Measurements from ENCODE around the gene SEL1L. TPM values are rescaled to one million over a fixed set of nuclear protein-coding genes. Genes with fewer than 3 reads are reported as not detected.
A peak's percentile ranks its signal among the peaks of the same experiment; 100 is the strongest.
"Not testable (repeated sequence)": the region's sequence is repeated elsewhere in the genome, so short reads cannot be mapped to it uniquely, and the experiment has no call there.

Gene SEL1L
- total RNA-seq, 1 experiment from 2014 or later = 26.7 TPM

- H3K4me3 ChIP-seq; H3K27me3 ChIP-seq; H3K36me3 ChIP-seq; H3K4me1 ChIP-seq; H3K9me3 ChIP-seq (replicated peaks); H3K27ac ChIP-seq; DNase-seq: not testable (repeated sequence)
Measured at GRCh38 chr14:81541206-81541605, 7.6 kb upstream of the SEL1L start.

GRCh38 chr14:81537193-81537592 is 3.5 kb upstream of the SEL1L start:
- Histone ChIP-seq H3K27me3 (no peaks in the 10 kb centered on the region), H3K9me3 (replicated peaks) (no peaks in the 10 kb centered on the region), H3K27ac (no peak overlapping the region), H3K4me3 (no peak overlapping the region), H3K36me3 (no peaks in the 10 kb centered on the region), H3K4me1 (peaks cover 4% of the 10 kb centered on the region; the same call in 1 of the 2 replicates)
- no peak for DNase-seq

- Histone ChIP-seq H3K36me3 (no peaks in the 10 kb centered on the region), H3K4me1 (peaks cover 4% of the 10 kb centered on the region; the same call in 1 of the 2 replicates)
- no peak for DNase-seq
Measured at GRCh38 chr14:81536241-81536771, 2.7 kb upstream of the SEL1L start.

GRCh38 chr14:81535396-81536164 is 1.9 kb upstream of the SEL1L start:
- H3K36me3 ChIP-seq = no peaks in the 10 kb centered on the region
- H3K4me3 ChIP-seq = no peak overlapping the region
- H3K4me1 ChIP-seq = peaks cover 4% of the 10 kb centered on the region; the same call in 1 of the 2 replicates
- no peak for DNase-seq
- no peaks in the 10 kb centered on the region for H3K9me3 ChIP-seq (replicated peaks)
- H3K27ac ChIP-seq = no peak overlapping the region
- H3K27me3 ChIP-seq = no peaks in the 10 kb centered on the region

More at GRCh38 chr14:81536241-81536771, 2.7 kb upstream of the SEL1L start:
- Histone ChIP-seq H3K4me3 (no peak overlapping the region), H3K27ac (no peak overlapping the region), H3K9me3 (replicated peaks) (no peaks in the 10 kb centered on the region), H3K27me3 (no peaks in the 10 kb centered on the region)

GRCh38 chr14:81534510-81535074 is 939 bp upstream of the SEL1L start:
- Histone ChIP-seq H3K4me3 (peak overlapping the region; percentile 34), H3K4me1 (peaks cover 4% of the 10 kb centered on the region; the same call in 1 of the 2 replicates), H3K27me3 (no peaks in the 10 kb centered on the region), H3K27ac (no peak overlapping the region), H3K9me3 (replicated peaks) (no peaks in the 10 kb centered on the region), H3K36me3 (no peaks in the 10 kb centered on the region)
- DNase-seq = no peak

DNA sequence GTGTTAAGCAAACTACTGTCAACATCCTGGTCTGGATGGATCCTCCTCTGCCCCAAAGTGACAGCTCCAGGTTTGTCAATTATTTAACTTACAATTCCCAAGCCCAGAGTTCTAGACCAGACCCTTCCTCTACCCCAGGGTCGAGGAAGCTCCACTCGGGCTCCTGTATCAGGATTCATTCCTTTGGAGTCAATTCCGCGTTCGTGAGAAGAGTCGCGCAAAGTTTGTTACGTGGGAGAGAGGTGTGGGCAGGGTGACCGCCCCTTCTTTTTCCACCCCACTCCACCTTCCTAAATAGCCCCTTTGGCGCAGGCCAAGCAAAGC is 479 bp downstream of the SEL1L start:
- H3K27ac ChIP-seq = no peak overlapping the region
- DNase-seq = no peak
- H3K4me3 ChIP-seq = peak overlapping the region; percentile 85
- peaks cover 4% of the 10 kb centered on the region; the same call in 1 of the 2 replicates for H3K4me1 ChIP-seq
- H3K27me3 ChIP-seq = no peaks in the 10 kb centered on the region
- H3K36me3 ChIP-seq = no peaks in the 10 kb centered on the region
- no peaks in the 10 kb centered on the region for H3K9me3 ChIP-seq (replicated peaks)

- no peak for DNase-seq
- Histone ChIP-seq H3K4me1 (peaks cover 4% of the 10 kb centered on the region; the same call in 1 of the 2 replicates), H3K9me3 (replicated peaks) (no peaks in the 10 kb centered on the region), H3K27me3 (no peaks in the 10 kb centered on the region), H3K27ac (no peak overlapping the region), H3K36me3 (0 out of 2 replicates have a peak, but pooled peaks cover 9% of the 10 kb centered on the region), H3K4me3 (no peak overlapping the region)
Measured at GRCh38 chr14:81529391-81529790, 4.3 kb downstream of the SEL1L start.

DNA sequence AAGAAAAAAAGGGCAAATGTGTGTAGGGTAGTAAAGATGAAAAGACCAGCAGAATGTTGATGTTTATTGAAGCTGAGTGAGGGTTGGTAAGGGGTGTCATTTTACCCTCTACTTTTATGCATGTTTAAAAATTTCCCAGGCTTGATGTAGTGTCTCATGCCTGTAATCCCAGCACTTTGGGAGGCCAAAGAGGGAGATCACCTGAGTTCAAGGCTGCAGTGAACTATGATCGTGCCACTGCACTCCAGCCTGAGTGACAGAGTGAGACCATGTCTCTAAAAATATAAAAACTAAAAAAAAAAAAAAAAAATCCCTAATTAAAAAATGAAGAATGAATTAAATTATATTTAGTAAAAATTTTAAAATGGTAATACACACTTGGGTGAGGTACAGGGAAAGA is 8.5 kb downstream of the SEL1L start:
- Histone ChIP-seq H3K9me3 (replicated peaks) (no peaks in the 10 kb centered on the region), H3K4me3 (no peak overlapping the region), H3K4me1 (no peaks in the 10 kb centered on the region), H3K36me3 (peaks cover 14% of the 10 kb centered on the region), H3K27ac (no peak overlapping the region), H3K27me3 (no peaks in the 10 kb centered on the region)
- no peak for DNase-seq

- no peaks in the 10 kb centered on the region for H3K9me3 ChIP-seq (replicated peaks)
- H3K36me3 ChIP-seq = peaks cover 14% of the 10 kb centered on the region
- no peaks in the 10 kb centered on the region for H3K27me3 ChIP-seq
- DNase-seq = no peak
- H3K27ac ChIP-seq = no peak overlapping the region
- H3K4me1 ChIP-seq = no peaks in the 10 kb centered on the region
- no peak overlapping the region for H3K4me3 ChIP-seq
Measured at GRCh38 chr14:81523616-81524015, 10.0 kb downstream of the SEL1L start.

DNA sequence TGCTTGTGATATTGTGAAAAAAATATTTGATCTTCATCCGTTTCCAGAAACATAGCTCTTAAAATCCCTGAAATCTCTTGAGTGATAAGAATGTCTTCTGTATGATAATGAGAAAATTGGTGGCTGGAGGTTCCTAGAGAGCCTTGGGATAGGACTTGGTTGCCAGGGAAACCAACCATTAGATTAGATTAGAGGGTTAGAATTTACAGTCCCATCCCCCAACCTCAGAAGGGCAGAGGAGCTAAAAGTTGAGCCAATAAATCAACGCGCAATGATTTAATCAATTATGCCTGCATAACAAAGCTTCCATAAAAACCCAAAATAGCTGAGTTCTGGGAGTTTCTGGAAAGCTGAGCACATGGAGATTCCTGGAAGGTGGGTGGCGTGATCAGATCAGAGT is 10.6 kb downstream of the SEL1L start:
- no peak overlapping the region for H3K4me3 ChIP-seq

GRCh38 chr14:81521356-81521755 is 12.3 kb downstream of the SEL1L start:
- no peak for DNase-seq
- Histone ChIP-seq H3K27ac (no peak overlapping the region), H3K9me3 (replicated peaks) (no peaks in the 10 kb centered on the region), H3K36me3 (peaks cover 10% of the 10 kb centered on the region), H3K4me3 (no peak overlapping the region), H3K4me1 (no peaks in the 10 kb centered on the region), H3K27me3 (no peaks in the 10 kb centered on the region)

More for the DNA sequence above, 10.6 kb downstream of the SEL1L start:
- Histone ChIP-seq H3K36me3 (peaks cover 14% of the 10 kb centered on the region), H3K4me1 (no peaks in the 10 kb centered on the region), H3K27ac (no peak overlapping the region), H3K27me3 (no peaks in the 10 kb centered on the region), H3K9me3 (replicated peaks) (no peaks in the 10 kb centered on the region)
- no peak for DNase-seq

GRCh38 chr14:81519200-81520011 is 14.2 kb downstream of the SEL1L start:
- DNase-seq = no peak
- Histone ChIP-seq H3K4me3 (no peak overlapping the region), H3K36me3 (peaks cover 5% of the 10 kb centered on the region), H3K27ac (no peak overlapping the region), H3K4me1 (no peaks in the 10 kb centered on the region), H3K27me3 (no peaks in the 10 kb centered on the region), H3K9me3 (replicated peaks) (no peaks in the 10 kb centered on the region)

- Histone ChIP-seq H3K9me3 (replicated peaks) (no peaks in the 10 kb centered on the region), H3K27me3 (no peaks in the 10 kb centered on the region), H3K4me3 (no peak overlapping the region), H3K4me1 (no peaks in the 10 kb centered on the region), H3K36me3 (no peaks in the 10 kb centered on the region), H3K27ac (no peak overlapping the region)
- no peak for DNase-seq
Measured at GRCh38 chr14:81517798-81518398, 15.8 kb downstream of the SEL1L start.

- no peak overlapping the region for H3K4me3 ChIP-seq
Measured at GRCh38 chr14:81516986-81517797, 16.5 kb downstream of the SEL1L start.

More at GRCh38 chr14:81516986-81517797, 16.5 kb downstream of the SEL1L start:
- no peak for DNase-seq
- no peaks in the 10 kb centered on the region for H3K9me3 ChIP-seq (replicated peaks)
- no peaks in the 10 kb centered on the region for H3K27me3 ChIP-seq
- H3K4me1 ChIP-seq = no peaks in the 10 kb centered on the region
- H3K36me3 ChIP-seq = no peaks in the 10 kb centered on the region
- no peak overlapping the region for H3K27ac ChIP-seq

Measured in SJCRH30 (cell line).